GM06990 (cell line): ENCODE results near the gene PKD1.

Experiments used
- DNase-seq: peaks from one replicate; pipeline ENCODE4 v3.0.0-alpha.2; 2011; ENCODE audit not compliant: insufficient read length; ENCODE audit errors: extremely low read depth
- H3K27me3 ChIP-seq: replicated peaks from 2 replicates; pipeline ENCODE4 v1.6.0; 2011; ENCODE audit warnings: low read length; ENCODE audit not compliant: control insufficient read depth, insufficient read depth
- H3K36me3 ChIP-seq: 2 replicates; pipeline ENCODE4 v1.5.1; 2011; ENCODE audit warnings: low read length; ENCODE audit not compliant: control insufficient read depth, insufficient read depth
- H3K4me3 ChIP-seq: replicated peaks from 2 replicates; pipeline ENCODE4 v1.5.1; 2011; ENCODE audit warnings: low read depth, mild to moderate bottlenecking, control low read depth, low read length
- CTCF ChIP-seq: IDR thresholded peaks from 2 replicates; pipeline ENCODE4 v1.5.1; 2011; ENCODE audit warnings: low read length, control low read depth, mild to moderate bottlenecking, inconsistent platforms; ENCODE audit not compliant: insufficient read depth, poor library complexity, severe bottlenecking

Gene PKD1

DNA sequence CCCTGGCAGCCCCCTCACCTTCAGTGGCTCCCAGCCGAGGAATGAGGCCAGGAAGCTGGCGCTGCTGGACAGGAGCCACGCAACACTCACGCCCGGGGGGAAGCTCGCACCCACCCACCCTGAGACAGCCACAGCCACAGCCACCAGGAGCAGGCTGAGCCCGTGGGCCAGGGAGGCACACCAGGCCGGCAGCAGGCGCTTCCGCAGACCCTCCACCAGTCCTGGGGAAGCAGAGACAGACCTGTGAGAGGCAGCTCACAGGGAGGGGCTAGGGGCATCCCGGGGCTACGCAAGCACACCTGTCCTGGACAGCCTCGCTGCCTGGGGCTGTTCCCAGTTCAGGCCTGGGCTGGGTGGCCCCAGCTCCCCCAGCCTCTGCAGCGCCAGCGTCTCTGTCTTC lies 41.9 kb downstream of the PKD1 start:
- no peak for TF ChIP-seq CTCF
- Histone ChIP-seq H3K27me3 (no peaks in the 10 kb centered on the region), H3K36me3 (peaks cover 6% of the 10 kb centered on the region), H3K4me3 (no peak overlapping the region)
- no peak for DNase-seq

- Histone ChIP-seq H3K36me3 (peaks cover 10% of the 10 kb centered on the region), H3K4me3 (no peak overlapping the region), H3K27me3 (no peaks in the 10 kb centered on the region)
- no peak for DNase-seq
- no peak for TF ChIP-seq CTCF
Measured at GRCh38 chr16:2092866-2093265, 42.8 kb downstream of the PKD1 start.

- Histone ChIP-seq H3K4me3 (no peak overlapping the region), H3K36me3 (peaks cover 11% of the 10 kb centered on the region), H3K27me3 (no peaks in the 10 kb centered on the region)
- DNase-seq: no peak
- TF ChIP-seq CTCF: no peak
Measured at GRCh38 chr16:2092256-2092620, 43.5 kb downstream of the PKD1 start.

DNA sequence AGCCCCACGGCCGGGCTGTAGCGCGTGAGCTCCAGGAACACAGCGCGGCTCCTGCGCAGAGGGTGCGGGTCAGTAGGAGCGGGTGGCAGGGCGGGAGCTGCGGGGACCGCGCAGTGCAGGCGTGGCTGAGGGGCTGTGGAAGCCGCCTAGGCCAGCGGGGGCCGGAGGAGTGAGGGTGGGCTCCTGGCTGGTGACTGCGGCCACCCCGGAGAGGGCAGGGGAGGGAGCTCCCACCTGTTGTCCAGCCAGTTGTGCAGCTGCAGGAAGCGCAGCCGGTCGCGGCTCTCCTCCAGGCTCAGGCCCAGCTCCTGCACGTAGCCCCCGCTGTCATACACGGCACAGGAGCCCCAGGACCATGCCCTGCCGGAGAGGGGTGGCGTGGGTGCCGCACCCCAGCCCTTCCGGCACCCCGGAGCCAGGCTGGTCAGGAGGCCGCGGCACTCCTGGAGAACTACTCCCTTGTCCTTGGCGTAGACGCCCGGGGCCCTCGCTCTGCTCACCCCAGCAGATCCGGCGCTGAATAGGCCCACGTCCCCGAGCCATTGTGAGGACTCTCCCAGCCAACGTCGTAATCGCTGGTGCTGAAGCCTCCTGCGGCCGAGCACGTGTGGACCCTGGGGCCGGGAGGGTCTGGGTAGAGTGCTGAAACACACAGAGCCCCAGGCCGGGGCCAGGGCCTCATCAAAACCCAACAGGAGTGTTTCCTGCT lies 44.0 kb downstream of the PKD1 start:
- no peak for DNase-seq
- no peak overlapping the region for H3K4me3 ChIP-seq

GRCh38 chr16:2090777-2091546 lies 44.7 kb downstream of the PKD1 start:
- DNase-seq: no peak
- Histone ChIP-seq H3K27me3 (no peaks in the 10 kb centered on the region), H3K36me3 (peaks cover 17% of the 10 kb centered on the region), H3K4me3 (no peak overlapping the region)
- no peak for TF ChIP-seq CTCF

More for the DNA sequence above, 44.0 kb downstream of the PKD1 start:
- Histone ChIP-seq H3K27me3 (no peaks in the 10 kb centered on the region), H3K36me3 (peaks cover 13% of the 10 kb centered on the region)
- TF ChIP-seq CTCF: no peak
